Bronchial epithelial cell (primary cell): ENCODE results near the gene POLDIP2. TPM values are rescaled to one million over a fixed set of nuclear protein-coding genes. Genes with fewer than 3 reads are reported as not detected.

Experiments
- DNase-seq: peaks from one replicate; pipeline ENCODE4 v3.0.0-alpha.2; 2010; ENCODE audit warnings: low read depth
- FAIRE-seq: peaks from 2 replicates; lab custom pipeline; 2011; peaks lifted over from hg19 to GRCh38; lab: Jason Lieb, UNC
- H3K27me3 ChIP-seq: 2 replicates; pipeline ENCODE4 v1.5.1; 2011; ENCODE audit warnings: low read length; ENCODE audit not compliant: control insufficient read depth, insufficient read depth
- H3K36me3 ChIP-seq: 2 replicates; pipeline ENCODE4 v1.5.1; 2011; ENCODE audit warnings: low read length; ENCODE audit not compliant: control insufficient read depth, insufficient read depth
- H3K4me3 ChIP-seq: 2 replicates; pipeline ENCODE4 v1.5.1; 2011; ENCODE audit warnings: mild to moderate bottlenecking, low read depth, low read length, control low read depth
- CTCF ChIP-seq: IDR thresholded peaks from 2 replicates; pipeline ENCODE4 v1.5.1; 2011; ENCODE audit warnings: mild to moderate bottlenecking, moderate library complexity, low read length, control low read depth, inconsistent platforms; ENCODE audit not compliant: insufficient read depth, severe bottlenecking
- total RNA-seq: library from RNA; depleted of rRNA; stranded (reverse); fragments of >200 nt; gene quantifications from 2 replicates; pipeline ENCODE4 v1.2.1, GENCODE V29; 2014

The POLDIP2 gene
- total RNA-seq, 1 donor from 2014 or later: 59.8 TPM

- Histone ChIP-seq H3K4me3 (no peak overlapping the region), H3K27me3 (no peaks in the 10 kb centered on the region), H3K36me3 (peaks cover 13% of the 10 kb centered on the region)
- no peak for TF ChIP-seq CTCF
- DNase-seq (no peak), FAIRE-seq (no peak)
These were observed 5.9 kb upstream of the POLDIP2 start for GRCh38 chr17:28363186-28363585.

- peak overlapping the region; percentile 93 for H3K4me3 ChIP-seq
- no peak for TF ChIP-seq CTCF
- peaks cover 22% of the 10 kb centered on the region for H3K36me3 ChIP-seq
- no peak for DNase-seq
- no peaks in the 10 kb centered on the region for H3K27me3 ChIP-seq
- no peak for FAIRE-seq
These were observed 522 bp upstream of the POLDIP2 start for GRCh38 chr17:28357901-28358197.

GRCh38 chr17:28350271-28350670, 7.1 kb downstream of the POLDIP2 start:
- no peak for FAIRE-seq
- peaks cover 33% of the 10 kb centered on the region for H3K36me3 ChIP-seq
- H3K4me3 ChIP-seq: no peak overlapping the region
- H3K27me3 ChIP-seq: no peaks in the 10 kb centered on the region
- no peak for DNase-seq
- no peak for TF ChIP-seq CTCF

GRCh38 chr17:28348979-28349378, 8.3 kb downstream of the POLDIP2 start:
- FAIRE-seq (no peak), DNase-seq (no peak)
- peaks cover 31% of the 10 kb centered on the region for H3K36me3 ChIP-seq
- H3K4me3 ChIP-seq: no peak overlapping the region
- H3K27me3 ChIP-seq: no peaks in the 10 kb centered on the region
- no peak for TF ChIP-seq CTCF

GRCh38 chr17:28347261-28347891, 10.0 kb downstream of the POLDIP2 start:
- Histone ChIP-seq H3K36me3 (peaks cover 29% of the 10 kb centered on the region), H3K27me3 (no peaks in the 10 kb centered on the region), H3K4me3 (no peak overlapping the region)
- peak; percentile 92 for DNase-seq
- no peak for TF ChIP-seq CTCF
- FAIRE-seq: peak; percentile 97

GRCh38 chr17:28346746-28347246, 10.5 kb downstream of the POLDIP2 start:
- no peak for FAIRE-seq
- H3K36me3 ChIP-seq: peaks cover 32% of the 10 kb centered on the region
- TF ChIP-seq CTCF: no peak
- DNase-seq: no peak
- no peaks in the 10 kb centered on the region for H3K27me3 ChIP-seq
- no peak overlapping the region for H3K4me3 ChIP-seq
